Stimulated activated CD4-positive, alpha-beta T cell treated with anti-CD3 and anti-CD28 coated beads, Interleukin-4, amount 100 ng/mL, for 1 hour (primary cell): Measurements from ENCODE around the gene LKAAEAR1.
A peak's percentile ranks its signal among the peaks of the same experiment; 100 is the strongest.

Experiments used
- DNase-seq: peaks from one replicate; pipeline ENCODE4 v3.0.0-alpha.2; 2020

LKAAEAR1 gene

GRCh38 chr20:64063389-64064144 is 20.6 kb downstream of the LKAAEAR1 start:
- DNase-seq: peak; percentile 47

GRCh38 chr20:64062596-64063388 is 21.4 kb downstream of the LKAAEAR1 start, which contains the start of gene TCEA2:
TSS of gene TCEA2 (plus strand) at chr20:64063198. CDS start at chr20:64063313, 115 bp downstream.
- DNase-seq: peak; percentile 96

DNA sequence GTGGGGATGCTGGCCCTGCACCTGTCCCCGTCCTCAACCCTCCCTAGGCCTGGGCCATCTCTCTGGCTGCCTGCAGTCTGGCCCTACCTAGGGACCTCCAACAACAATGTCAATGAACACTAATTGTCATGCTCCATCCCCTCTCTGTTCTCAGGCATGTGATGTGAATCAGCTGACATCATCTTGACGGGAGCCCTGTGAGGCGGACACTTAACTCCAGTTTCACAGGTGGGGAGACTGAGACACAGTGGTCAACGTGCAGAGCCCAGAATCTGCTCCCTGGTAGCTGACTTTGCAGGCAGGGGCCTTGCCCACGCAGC is 22.0 kb downstream of the LKAAEAR1 start:
- DNase-seq: no peak

DNA sequence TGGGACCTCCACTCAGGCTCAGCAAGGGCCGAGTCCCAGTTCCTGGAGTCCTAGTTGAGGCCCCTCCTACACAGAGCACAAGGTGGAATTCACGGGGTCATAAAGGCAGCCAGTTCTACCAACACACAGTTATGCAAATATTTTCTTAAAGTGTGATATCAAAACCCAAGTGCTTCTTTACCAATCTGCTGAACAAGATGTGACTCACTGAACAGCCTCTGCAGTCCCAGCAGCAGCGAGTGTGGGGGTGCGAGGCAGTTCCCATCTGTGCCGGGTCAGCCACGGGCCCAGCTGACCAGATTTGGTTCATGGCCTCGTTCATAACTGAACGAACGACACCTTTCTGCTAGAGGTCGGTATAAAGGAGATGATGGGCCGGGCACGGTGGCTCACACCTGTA is 25.7 kb downstream of the LKAAEAR1 start:
- DNase-seq: no peak

DNA sequence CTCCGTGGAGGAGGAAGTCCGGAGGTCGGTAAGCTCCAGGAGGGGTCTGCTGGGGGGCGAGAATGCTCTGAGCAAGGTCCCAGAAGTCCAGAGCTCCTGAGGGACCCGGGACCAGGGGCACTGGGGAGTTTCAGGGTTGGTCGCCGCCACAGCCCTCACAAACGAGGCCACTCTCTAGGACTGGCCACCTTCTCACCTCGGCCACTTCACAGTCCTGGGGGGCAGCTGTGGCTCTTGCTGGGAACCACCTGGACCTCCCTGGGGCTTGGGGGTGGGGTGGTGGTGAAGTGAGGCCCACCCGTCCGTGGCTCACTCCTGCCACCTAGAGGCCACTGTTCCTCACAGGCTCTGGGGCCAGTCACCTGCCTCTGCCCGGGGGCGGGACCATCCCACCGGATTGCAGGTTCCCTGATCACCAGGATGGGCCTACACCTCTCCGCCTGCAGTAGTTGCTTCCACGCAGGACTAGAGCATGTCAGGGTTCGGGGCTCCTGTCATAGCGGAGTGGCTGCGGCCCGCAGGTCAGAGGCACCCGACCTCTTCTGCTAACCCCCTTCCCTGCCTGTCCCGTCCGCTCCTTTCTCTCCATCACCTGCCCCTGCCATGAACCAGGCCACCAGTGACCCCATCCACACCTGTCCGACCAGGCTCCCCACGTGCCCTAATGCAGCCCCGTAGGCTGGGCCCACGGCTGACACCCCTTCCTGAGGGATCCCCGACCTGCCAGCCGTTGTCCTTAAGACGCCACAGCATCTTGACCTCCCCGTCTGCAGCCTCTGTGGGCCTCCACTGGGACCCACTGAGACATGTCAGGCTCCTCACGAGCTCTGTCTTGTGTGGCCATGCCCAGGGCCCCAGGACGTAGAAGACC is 26.3 kb downstream of the LKAAEAR1 start:
- DNase-seq: peak; percentile 84

GRCh38 chr20:64056889-64057627 is 27.1 kb downstream of the LKAAEAR1 start:
- DNase-seq: no peak

DNA sequence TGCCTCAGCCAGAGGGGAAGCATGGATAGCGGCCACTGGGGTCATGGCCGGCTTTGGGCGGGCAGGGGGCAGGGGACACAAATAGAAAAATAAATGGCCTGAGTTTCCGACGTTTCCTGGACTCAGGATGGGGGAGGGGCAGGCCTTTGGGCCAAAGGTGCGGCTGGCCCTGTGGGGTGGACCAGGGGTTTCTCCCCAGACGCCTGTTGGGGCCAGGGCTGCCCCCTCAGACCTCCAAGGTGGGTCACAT is 27.6 kb downstream of the LKAAEAR1 start:
- no peak for DNase-seq

- DNase-seq: no peak
These were observed 28.1 kb downstream of the LKAAEAR1 start for GRCh38 chr20:64055893-64056638.

DNA sequence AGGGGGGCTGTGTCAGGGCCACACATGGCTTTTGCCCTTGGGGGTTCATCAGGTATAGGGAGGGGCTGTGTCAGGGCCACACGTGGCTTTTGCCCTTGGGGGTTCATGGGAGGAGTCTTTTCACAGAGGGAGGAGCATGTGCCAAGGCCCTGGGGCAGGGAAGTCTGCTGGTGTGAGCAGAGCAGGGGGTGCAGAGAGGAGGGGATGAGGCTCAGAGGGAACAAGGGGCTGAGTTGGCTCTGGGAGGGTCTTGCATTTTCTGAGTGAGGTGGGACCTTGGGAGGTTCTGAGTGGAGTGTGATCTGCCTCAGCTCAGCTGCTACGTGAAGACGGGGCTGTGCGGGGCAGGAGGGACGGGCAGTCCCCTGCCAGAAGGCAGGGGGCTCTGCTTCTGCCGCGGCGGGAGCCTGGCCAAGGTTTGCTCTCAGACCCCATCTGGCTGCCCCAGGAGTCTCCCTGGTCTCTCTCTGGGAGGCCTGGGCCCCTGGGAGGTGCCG is 28.8 kb downstream of the LKAAEAR1 start:
- no peak for DNase-seq

DNA sequence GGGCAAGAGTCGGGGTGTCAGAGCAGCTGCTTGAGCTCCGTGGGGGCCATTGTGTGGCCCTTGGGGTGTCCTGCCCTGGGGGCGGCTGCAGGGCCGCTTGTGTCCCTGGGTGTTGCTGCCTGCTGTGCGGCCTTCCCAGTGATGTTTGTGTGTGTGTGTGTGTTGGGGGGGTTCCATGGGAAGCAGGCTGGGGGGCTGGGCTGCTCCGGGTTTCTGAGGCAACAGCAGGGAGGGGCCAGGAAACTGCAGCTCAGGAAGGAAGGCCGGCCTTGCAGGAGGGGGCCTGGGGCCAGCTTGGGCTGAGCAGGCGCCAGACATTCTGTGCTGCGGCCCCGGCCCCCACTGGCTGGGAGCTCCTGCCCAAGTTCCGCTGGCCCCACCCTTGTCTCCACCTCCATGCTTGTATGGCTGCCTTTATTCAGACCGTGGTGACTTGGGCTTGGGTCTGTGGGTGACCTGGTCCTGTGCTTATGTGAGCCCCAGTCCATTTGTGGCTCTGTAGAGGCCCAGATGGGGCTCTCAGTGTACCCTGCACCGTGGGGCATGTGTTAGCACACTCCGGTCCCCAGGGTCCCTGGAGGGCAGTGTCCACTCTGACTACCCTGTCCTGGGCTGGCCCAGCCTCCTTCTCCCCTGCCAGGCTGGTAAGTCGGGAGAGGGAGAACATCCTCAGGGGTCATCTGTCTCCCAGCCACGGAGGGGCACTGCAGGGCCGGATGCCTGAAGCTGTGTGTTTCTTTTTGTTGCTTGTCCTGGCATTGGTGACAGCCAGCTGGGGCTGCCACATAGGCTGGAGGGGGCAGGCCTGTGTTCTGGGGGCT is 30.1 kb downstream of the LKAAEAR1 start:
- no peak for DNase-seq

DNA sequence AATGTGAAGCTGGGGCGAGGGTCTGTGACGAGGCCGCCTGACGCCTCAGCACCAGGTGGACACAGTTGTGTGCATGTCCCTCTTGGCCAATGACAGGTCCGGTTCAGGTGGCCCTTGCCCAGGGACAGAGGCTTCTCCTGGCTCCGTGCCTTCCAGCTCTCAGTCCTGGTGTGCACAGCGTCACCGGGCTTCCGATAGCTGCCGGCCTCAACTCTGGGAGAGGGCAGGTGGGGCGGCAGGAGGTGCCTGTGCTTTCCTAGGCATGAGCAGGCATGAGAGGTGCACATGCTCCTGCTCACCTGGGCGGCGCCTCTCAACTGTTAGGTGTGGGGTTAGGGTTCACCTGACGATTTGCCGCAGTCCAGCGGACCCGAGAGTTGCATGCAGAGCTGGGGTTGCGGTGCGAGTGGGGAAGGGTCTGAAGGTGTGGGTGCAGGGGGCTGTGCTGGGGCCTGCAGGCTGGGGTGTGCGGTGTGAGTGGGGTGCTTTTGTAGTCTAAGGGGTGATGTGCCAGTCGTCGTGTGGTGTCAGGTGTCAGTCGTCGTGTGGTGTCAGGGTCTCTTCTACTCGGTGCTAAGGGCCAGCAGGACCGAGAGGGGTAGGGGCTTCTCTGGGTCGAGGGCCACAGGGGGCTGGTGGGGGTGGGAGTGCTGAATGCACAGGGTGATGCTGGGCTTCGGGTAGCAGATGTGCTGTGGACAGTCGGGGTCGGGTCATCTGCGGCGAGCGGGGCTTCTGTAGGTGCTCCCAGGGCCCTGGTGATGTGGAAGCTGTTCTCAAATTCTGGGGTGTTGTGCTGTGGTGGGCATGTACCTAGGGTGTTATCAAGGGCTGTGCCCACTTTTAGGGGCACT is 31.0 kb downstream of the LKAAEAR1 start:
- no peak for DNase-seq

DNA sequence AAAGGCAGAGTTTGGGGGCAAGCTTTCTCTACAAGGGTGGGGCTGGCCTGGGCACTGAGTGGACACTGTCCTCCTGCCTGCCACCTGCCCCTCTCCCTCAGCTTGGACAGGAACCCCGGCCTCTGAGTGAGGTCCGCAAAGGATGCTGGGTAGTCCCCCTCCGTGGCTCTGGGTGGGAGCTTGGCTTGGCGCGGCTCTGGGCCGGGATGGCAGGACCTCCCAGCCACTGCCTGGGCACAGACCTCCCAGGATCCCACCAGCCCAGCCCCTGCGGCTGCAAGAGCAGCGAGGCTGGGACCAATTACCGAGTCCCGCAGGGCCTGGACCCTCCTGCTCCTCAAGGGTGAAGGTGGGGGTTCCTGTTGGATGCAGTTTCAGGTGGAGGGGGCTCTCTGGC is 31.9 kb downstream of the LKAAEAR1 start:
- DNase-seq: no peak

DNA sequence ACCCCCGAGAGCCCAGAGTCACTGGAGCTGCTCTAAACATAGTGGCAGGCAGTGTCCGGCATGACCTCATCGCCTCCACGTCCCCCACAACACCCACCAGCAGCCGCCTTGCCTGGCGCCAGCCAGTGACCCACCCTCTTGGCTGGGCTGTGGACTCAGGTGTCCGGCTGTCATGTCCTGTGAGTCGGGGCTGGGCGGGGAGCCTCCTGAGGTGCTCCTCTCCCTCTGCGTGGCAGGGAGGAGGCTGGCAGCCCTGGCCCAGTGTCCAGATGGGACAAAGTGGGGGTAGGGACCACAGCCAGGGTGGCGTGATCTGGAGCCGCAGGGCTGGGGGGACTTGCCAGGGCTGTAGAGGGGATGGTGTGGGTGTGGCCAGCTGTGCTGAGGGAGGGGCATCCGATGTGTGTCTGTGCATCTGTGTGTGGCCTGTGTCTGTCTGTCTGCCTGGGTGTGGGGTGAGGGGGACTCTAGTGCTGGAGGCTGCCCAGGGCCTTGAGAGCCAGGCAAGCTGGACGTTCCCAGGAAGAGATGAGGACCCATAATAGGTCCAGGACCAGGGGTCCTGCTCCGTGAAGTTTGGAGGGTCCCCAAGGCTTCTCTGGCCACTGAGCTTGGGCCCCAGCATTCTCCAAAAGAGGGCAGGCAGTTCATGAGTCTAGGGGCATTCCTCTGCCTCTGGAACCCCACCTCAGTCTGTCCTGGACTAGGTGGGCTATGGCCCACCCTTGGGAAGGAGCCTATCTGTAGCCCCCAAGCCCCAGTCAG is 32.5 kb downstream of the LKAAEAR1 start:
- no peak for DNase-seq

DNA sequence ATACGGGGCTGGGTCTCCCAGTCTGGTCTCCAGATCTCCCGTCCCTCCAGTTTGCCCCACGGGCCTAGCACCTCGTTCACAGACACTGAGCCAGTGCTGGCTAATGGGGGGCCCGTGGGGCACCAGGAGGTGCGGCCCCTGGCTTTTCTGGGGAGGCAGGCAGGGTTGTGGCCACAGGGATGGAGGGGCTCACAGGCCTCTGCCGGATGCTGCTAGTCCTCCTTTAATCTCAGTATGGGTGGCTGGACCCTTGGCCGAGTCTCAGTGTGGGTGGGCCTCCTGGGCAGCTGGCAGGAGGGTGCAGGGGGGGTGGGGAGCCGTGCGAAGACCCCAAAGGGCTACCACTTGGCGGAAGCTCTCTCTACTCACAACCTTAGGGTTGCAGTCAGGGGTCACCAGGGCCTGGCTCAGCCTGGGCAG is 33.2 kb downstream of the LKAAEAR1 start:
- no peak for DNase-seq

DNA sequence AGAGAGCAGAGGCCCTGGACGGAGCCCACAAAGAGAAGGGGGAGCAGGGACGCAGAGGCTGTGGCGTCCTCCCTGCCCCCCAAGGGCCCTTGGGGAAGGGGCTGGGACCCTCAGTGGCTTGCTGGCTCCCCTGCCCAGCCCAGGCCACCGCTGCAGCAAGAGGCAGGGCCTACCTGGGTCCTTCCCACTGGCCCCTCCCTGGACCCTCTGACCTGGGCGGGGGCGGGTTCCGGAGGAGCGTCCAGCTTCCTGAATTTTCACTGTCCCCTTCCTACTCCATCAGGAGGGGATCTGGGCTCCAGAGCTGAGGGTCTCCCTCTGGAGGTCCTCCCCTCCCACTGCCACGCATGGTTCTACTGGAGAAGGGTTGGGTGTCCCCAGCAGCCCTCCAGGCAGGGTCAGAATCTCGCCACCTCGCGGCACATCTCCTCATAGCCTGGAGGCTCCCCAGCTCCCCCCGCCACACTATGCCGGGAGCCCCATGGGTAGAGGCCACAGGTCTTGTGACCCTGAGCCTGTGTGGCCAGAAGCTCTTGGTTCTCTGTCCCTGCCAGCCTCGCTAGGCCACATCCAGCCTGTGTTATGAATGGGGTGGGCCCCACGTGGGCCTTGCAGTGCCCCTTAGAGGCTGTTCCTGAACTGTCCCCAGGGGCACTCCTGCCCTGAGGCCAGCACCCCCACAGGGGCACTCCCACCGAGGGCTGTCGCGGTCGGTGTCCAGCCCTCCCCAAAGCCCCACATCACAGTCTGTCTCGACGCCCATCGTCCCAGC is 33.8 kb downstream of the LKAAEAR1 start:
- no peak for DNase-seq

- DNase-seq: no peak
These were observed 34.3 kb downstream of the LKAAEAR1 start for GRCh38 chr20:64049878-64050260.

DNA sequence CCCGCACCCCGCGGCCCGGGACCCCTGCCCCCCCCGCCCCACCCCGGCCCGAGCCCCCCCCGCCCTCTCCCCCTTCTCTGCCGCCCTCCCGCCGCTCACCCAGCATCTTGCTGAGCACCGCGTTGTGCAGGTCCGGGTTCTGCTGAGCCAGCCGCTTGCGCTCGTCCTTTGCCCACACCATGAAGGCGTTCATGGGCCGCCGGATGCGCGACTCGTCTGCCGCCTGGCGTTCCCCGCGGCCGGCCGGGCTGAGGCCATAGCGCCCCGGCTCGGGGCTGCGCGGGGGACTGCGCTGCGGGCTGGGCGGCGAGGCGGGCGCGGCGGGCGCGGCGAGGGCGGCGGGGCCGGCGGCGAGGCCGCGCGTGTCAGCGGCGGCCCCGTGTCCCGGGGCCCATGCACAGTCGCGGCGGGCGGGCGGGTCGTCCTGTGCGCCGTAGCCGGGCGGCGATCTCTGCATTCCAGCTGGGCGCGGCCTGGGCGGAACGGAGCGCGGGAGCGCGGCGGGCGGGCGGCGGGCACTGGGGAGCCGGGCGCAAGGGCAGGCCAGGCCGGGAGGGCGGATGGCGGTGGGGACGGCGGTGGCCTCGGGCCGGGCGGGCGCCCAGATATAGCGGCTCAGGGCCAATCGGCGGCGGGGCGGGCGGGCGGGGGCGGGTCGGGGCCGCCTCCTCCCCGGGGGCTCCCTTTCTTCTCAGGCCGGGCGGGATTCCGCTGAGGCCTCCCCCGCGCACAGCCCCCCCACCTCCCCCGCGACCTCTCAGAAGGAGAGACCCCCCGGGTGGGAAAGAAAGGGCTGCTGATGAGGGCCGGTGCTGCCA is 34.9 kb downstream of the LKAAEAR1 start, which contains the start of gene SOX18:
TSS of gene SOX18 (minus strand) at position 580 of the 818 bp plus-strand sequence. CDS start at position 457, 123 bp downstream.
- DNase-seq: peak; percentile 34
